Fibroblast of lung (primary cell): ENCODE results near the gene KIRREL3. TPM values are rescaled to one million over a fixed set of nuclear protein-coding genes. Genes with fewer than 3 reads are reported as not detected.

Experiments used
- DNase-seq, 2 donors: peaks; one replicate each; pipeline versions ENCODE4 v3.0.0 to v3.0.0-alpha.2; 2010; ENCODE audit warnings: low read depth in 2 of 2
- H2AFZ ChIP-seq: 2 replicates; pipeline ENCODE4 v1.5.1; 2012; ENCODE audit warnings: low read length, control low read depth, inconsistent platforms
- H3K27ac ChIP-seq: 2 replicates; pipeline ENCODE4 v1.5.1; 2011; ENCODE audit warnings: low read length, control low read depth; ENCODE audit not compliant: insufficient read depth
- H3K27me3 ChIP-seq: 2 replicates; pipeline ENCODE4 v1.5.1; 2011; ENCODE audit warnings: mild to moderate bottlenecking, low read length; ENCODE audit not compliant: control insufficient read depth, insufficient read depth
- H3K36me3 ChIP-seq: 2 replicates; pipeline ENCODE4 v1.5.1; 2011; ENCODE audit warnings: low read length; ENCODE audit not compliant: control insufficient read depth, insufficient read depth
- H3K4me1 ChIP-seq: 2 replicates; pipeline ENCODE4 v1.5.1; 2011; ENCODE audit warnings: low read length; ENCODE audit not compliant: control insufficient read depth, insufficient read depth; ENCODE audit errors: extremely low read depth
- H3K4me2 ChIP-seq: 2 replicates; pipeline ENCODE4 v1.5.1; 2011; ENCODE audit warnings: low read length, control low read depth; ENCODE audit not compliant: insufficient read depth; ENCODE audit errors: extremely low read depth
- H3K4me3 ChIP-seq, 4 experiments: fragments of 200-600 bp in 1 of 4; sonication (generic) in 1 of 4; replicated peaks in 1 of 4; 2 replicates each; pipeline ENCODE4 v1.5.1; 2011 to 2016; ENCODE audit warnings: low read length in 4 of 4, low read depth in 3 of 4, mild to moderate bottlenecking in 3 of 4, control low read depth in 2 of 4, inconsistent platforms in 1 of 4, mixed read lengths in 1 of 4; ENCODE audit not compliant: insufficient read depth in 1 of 4; ENCODE audit errors: control extremely low read depth in 1 of 4
- H3K79me2 ChIP-seq: 2 replicates; pipeline ENCODE4 v1.5.1; 2012; ENCODE audit warnings: mild to moderate bottlenecking, low read length, inconsistent platforms; ENCODE audit not compliant: control insufficient read depth, insufficient read depth
- H3K9ac ChIP-seq: 2 replicates; pipeline ENCODE4 v1.5.1; 2011; ENCODE audit warnings: mild to moderate bottlenecking, low read length, control low read depth; ENCODE audit not compliant: insufficient read depth
- H3K9me3 ChIP-seq: 2 replicates; pipeline ENCODE4 v1.5.1; 2012; ENCODE audit warnings: low read depth, low read length; ENCODE audit not compliant: control insufficient read depth, insufficient read depth
- H4K20me1 ChIP-seq: 2 replicates; pipeline ENCODE4 v1.5.1; 2011; ENCODE audit warnings: low read length; ENCODE audit not compliant: control insufficient read depth, insufficient read depth; ENCODE audit errors: extremely low read depth
- CTCF ChIP-seq, 2 donors: IDR thresholded peaks in 1 of 2; conservative IDR thresholded peaks in 1 of 2; 1 replicate in 1 of 2; 2 replicates in 1 of 2; pipeline ENCODE4 v1.5.1; 2011 to 2012; ENCODE audit warnings: low read length in 2 of 2, control low read depth in 1 of 2, inconsistent platforms in 1 of 2, low read depth in 1 of 2, mild to moderate bottlenecking in 1 of 2
- EZH2 ChIP-seq: IDR thresholded peaks from 2 replicates; pipeline ENCODE4 v1.5.1; 2012; ENCODE audit warnings: low read length, control low read depth, mild to moderate bottlenecking; ENCODE audit errors: missing control alignments
- polyA plus RNA-seq, 2 donors: library from polyadenylated mRNA; depleted of rRNA in 1 of 2; stranded (reverse) in 1 of 2; unstranded in 1 of 2; fragments of >200 nt; gene quantifications; 2 replicates each; pipeline ENCODE4 v1.2.1, GENCODE V29; 2011 to 2012; ENCODE audit warnings: missing spikeins in 1 of 2
- total RNA-seq: library from RNA; depleted of rRNA; stranded (reverse); fragments of >200 nt; gene quantifications from 2 replicates; pipeline ENCODE4 v1.2.1, GENCODE V29; 2014

Gene KIRREL3
- total and polyA plus RNA-seq, 2 donors (not counting 1 experiment from before 2014, with no cell fraction given) = 2.8 to 6.1 TPM

- Histone ChIP-seq H3K4me2 (no peak overlapping the region), H3K4me3 (no peak overlapping the region), H3K9me3 (no peaks in the 10 kb centered on the region), H3K27ac (no peak overlapping the region), H3K9ac (no peak overlapping the region), H3K27me3 (no peaks in the 10 kb centered on the region), H3K4me1 (no peaks in the 10 kb centered on the region), H4K20me1 (no peaks in the 10 kb centered on the region), H2AFZ (no peak overlapping the region), H3K79me2 (no peaks in the 10 kb centered on the region), H3K36me3 (no peaks in the 10 kb centered on the region)
- DNase-seq = no peak
- no peak for TF ChIP-seq CTCF (conservative IDR thresholded peaks at IDR 0.05 in 1 of 2, IDR thresholded peaks at IDR 0.05 in 1 of 2; ENCODE audit: low read depth in 1 of 2, low read length in 2 of 2)
- no peak for TF ChIP-seq EZH2
Measured at GRCh38 chr11:126612671-126613070, 387.9 kb downstream of the KIRREL3 start.

- Histone ChIP-seq H2AFZ (no peak overlapping the region), H3K27me3 (no peaks in the 10 kb centered on the region), H3K36me3 (no peaks in the 10 kb centered on the region), H3K79me2 (no peaks in the 10 kb centered on the region), H3K9ac (no peak overlapping the region), H3K4me1 (no peaks in the 10 kb centered on the region), H3K9me3 (no peaks in the 10 kb centered on the region), H3K4me2 (no peak overlapping the region), H3K4me3 (no peak overlapping the region), H4K20me1 (no peaks in the 10 kb centered on the region), H3K27ac (no peak overlapping the region)
- TF ChIP-seq EZH2 (no peak), CTCF (conservative IDR thresholded peaks at IDR 0.05 in 1 of 2, IDR thresholded peaks at IDR 0.05 in 1 of 2; ENCODE audit: low read depth in 1 of 2, low read length in 2 of 2) (no peak)
- DNase-seq = no peak
Measured at GRCh38 chr11:126611438-126611837, 389.1 kb downstream of the KIRREL3 start.

GRCh38 chr11:126608658-126609057 is 391.9 kb downstream of the KIRREL3 start:
- no peaks in the 10 kb centered on the region for H3K9me3 ChIP-seq
- TF ChIP-seq EZH2 (no peak), CTCF (conservative IDR thresholded peaks at IDR 0.05 in 1 of 2, IDR thresholded peaks at IDR 0.05 in 1 of 2; ENCODE audit: low read depth in 1 of 2, low read length in 2 of 2) (no peak)
- no peaks in the 10 kb centered on the region for H3K79me2 ChIP-seq
- no peaks in the 10 kb centered on the region for H4K20me1 ChIP-seq
- DNase-seq = no peak
- H3K36me3 ChIP-seq = no peaks in the 10 kb centered on the region
- no peaks in the 10 kb centered on the region for H3K27me3 ChIP-seq
- H3K27ac ChIP-seq = no peak overlapping the region
- H3K4me3 ChIP-seq = no peak overlapping the region
- no peak overlapping the region for H3K9ac ChIP-seq
- H3K4me1 ChIP-seq = no peaks in the 10 kb centered on the region
- no peak overlapping the region for H3K4me2 ChIP-seq
- H2AFZ ChIP-seq = no peak overlapping the region
